GDM1 (cell line): ENCODE results near the gene ALOX5.

ENCODE experiments used
- DNase-seq: peaks from one replicate; lab custom pipeline; 2025; lab: John Stamatoyannopoulos, UW

The ALOX5 gene

GRCh38 chr10:45424668-45425404, 50.8 kb downstream of the ALOX5 start:
- no peak for DNase-seq

- DNase-seq = no peak
These were observed 51.9 kb downstream of the ALOX5 start for GRCh38 chr10:45425621-45426563.

- DNase-seq = no peak
These were observed 53.4 kb downstream of the ALOX5 start for GRCh38 chr10:45427262-45427969.

- DNase-seq = no peak
These were observed 54.0 kb downstream of the ALOX5 start for GRCh38 chr10:45427970-45428366.

- no peak for DNase-seq
These were observed 54.8 kb downstream of the ALOX5 start for GRCh38 chr10:45428611-45429510.

- no peak for DNase-seq
These were observed 55.8 kb downstream of the ALOX5 start for GRCh38 chr10:45429790-45430189.

GRCh38 chr10:45432113-45432512, 58.1 kb downstream of the ALOX5 start:
- DNase-seq = no peak

- DNase-seq = no peak
These were observed 58.9 kb downstream of the ALOX5 start for GRCh38 chr10:45432700-45433472.

GRCh38 chr10:45433716-45434469, 59.9 kb downstream of the ALOX5 start:
- DNase-seq = no peak

GRCh38 chr10:45437587-45438465, 63.8 kb downstream of the ALOX5 start:
- DNase-seq = no peak

GRCh38 chr10:45438466-45439090, 64.6 kb downstream of the ALOX5 start:
- DNase-seq = no peak

GRCh38 chr10:45439365-45439764, 65.3 kb downstream of the ALOX5 start:
- no peak for DNase-seq

GRCh38 chr10:45439873-45440272, 65.9 kb downstream of the ALOX5 start:
- no peak for DNase-seq

- DNase-seq = no peak
These were observed 66.6 kb downstream of the ALOX5 start for GRCh38 chr10:45440511-45441062.

GRCh38 chr10:45441239-45442190, 67.5 kb downstream of the ALOX5 start:
- DNase-seq = no peak

GRCh38 chr10:45442251-45442650, 68.2 kb downstream of the ALOX5 start:
- no peak for DNase-seq

- DNase-seq = no peak
These were observed 68.6 kb downstream of the ALOX5 start for GRCh38 chr10:45442662-45443061.
